T-helper 1 cell treated with Interleukin-12 subunit alpha and Interleukin-12 subunit beta and Interleukin-4 antibody, amounts not matched to agents 30 ng/mL and 1 ng/mL, for 36 hours (primary cell): ENCODE results near the gene BEST1. TPM values are rescaled to one million over a fixed set of nuclear protein-coding genes. Genes with fewer than 3 reads are reported as not detected.

ENCODE experiments used
- intact Hi-C: fragments of 100-400 bp; cut with micrococcal nuclease; formaldehyde crosslinking; loops from one replicate; pipeline ENCODE4 v1.15.1; 2024
- total RNA-seq: library from RNA; stranded (reverse); gene quantifications from 2 replicates; pipeline ENCODE4 v1.2.3, GENCODE V29; 2022

Gene BEST1
- total RNA-seq = 0.44 TPM in 1 of 2 replicates, not detected in the other

- intact Hi-C loops = no loop called here
These were observed at the start of gene BEST1 for GRCh38 chr11:61950035-61950547. Gene BEST1, plus strand, starts transcription at chr11:61950351. Its CDS starts 1,456 bp downstream, at chr11:61951807.

- intact Hi-C loops = no loop called here
These were observed 48.8 kb upstream of the BEST1 start for GRCh38 chr11:61901397-61901796.

DNA sequence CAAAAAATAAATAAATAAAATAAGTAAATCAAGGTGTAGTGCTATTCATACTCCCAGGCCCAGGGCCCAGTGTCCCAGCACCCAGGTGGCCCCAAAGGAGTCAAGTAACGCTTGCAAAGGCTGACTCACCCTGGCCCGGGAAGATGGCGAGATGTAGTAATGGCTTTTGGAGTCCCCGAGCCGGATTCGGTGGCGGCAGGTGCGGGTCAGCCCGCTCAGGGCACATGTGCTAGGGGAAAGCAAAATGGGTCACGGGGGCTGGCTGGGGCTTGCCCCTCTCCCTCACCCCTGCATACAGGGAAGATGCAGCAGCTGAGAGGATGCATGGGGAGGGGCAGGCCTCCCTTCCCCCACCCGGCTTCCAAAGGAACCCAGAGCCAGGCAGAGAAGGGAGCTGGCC lies 47.8 kb upstream of the BEST1 start:
- intact Hi-C loops = no loop called here

GRCh38 chr11:61903845-61904244 lies 46.3 kb upstream of the BEST1 start:
- intact Hi-C loops = no loop called here

- intact Hi-C loops = no loop called here
These were observed 45.6 kb upstream of the BEST1 start for GRCh38 chr11:61904539-61905048.

GRCh38 chr11:61905067-61905696 lies 45.0 kb upstream of the BEST1 start:
- intact Hi-C loops = no loop called here

GRCh38 chr11:61905801-61906521 lies 44.2 kb upstream of the BEST1 start:
- intact Hi-C loops = no loop called here

GRCh38 chr11:61906522-61906909 lies 43.6 kb upstream of the BEST1 start:
- intact Hi-C loops = no loop called here

GRCh38 chr11:61907282-61907681 lies 42.9 kb upstream of the BEST1 start:
- intact Hi-C loops = no loop called here

DNA sequence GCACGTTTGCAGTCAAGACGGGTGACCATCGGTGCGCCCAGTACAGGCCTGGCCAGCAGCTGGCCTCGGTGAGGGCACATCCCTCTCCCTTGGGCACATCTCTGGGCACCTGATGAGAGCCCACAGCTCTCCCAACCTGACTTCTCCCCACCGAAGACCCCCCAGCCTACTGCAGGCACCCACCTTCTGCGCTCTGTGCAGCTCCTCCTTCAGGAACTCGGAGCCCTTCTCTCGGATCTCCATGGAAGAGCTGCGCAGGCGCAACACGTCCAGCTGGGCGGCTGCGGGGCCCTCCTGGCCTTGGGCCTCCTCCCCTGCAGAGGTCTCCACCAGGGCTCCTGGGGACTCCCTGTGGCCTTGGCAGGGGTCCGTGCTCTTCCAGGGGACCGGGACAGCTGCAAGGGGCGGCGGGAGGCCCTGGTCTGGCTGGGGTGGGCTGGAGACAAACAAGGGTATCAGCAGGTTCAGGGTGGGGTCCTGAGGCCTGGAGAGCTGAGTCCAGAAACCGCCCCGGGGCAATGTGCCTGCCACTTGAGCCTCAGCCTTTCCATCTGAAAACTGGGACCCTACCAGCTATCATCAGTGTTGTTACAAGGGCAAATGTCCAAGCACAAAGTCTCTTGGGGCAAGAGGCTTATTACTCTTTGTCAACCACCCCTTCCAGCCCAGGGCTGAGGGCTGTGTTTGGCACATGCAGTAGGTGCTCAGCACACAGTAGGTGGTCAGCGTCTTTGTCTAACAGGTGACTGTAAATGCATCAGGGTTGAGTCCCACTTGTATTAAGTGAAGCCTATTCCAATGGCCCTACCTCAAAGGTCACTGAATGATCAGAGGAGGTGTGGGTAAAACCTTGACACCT lies 42.1 kb upstream of the BEST1 start:
- intact Hi-C loops = no loop called here

- intact Hi-C loops = no loop called here
These were observed 41.3 kb upstream of the BEST1 start for GRCh38 chr11:61908730-61909316.

DNA sequence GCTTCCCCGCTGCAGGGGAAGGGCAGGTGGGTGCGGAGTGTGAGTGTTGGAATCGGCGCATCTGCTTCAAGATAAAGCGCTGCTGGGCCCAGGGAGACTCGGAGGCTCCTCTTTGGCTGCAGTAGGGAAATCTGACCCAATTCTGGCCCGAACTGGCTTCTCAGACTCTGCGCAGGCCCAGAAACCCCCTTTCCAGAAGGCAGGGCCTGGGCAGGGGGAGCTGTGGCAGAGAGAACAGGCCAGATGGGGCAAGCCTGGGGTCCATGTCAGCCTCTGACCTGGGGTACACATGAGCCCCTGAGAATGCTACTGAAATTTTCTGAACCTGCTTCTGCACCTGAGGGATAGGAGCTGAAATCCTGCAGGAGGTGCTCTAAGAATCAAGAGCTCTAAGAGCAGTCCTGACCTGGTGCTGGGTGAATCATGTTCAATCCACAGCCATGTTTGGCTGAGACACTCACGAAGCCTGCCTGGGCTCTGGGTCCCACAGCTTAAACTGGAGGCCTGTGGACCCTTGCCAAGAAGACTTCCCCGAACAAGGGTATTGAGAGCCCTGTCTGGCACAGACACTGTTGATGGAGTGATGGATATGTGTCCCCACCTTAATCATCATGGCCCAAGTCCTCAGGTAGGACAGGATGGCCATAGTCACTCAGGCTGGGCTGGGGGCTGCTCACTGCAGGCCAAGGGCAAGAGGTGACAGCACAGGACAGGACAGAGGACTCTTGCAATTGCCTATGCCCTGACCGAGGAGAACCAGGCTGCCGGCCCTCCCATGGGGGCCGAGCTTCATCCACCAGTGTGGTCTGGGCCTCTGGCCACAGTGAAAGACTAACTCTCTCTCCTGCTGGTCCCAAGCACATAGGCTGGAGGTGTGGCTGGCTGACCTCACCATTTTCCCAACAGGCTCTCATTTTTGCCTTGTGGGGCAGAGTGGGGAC lies 39.7 kb upstream of the BEST1 start:
- intact Hi-C loops = no loop called here

DNA sequence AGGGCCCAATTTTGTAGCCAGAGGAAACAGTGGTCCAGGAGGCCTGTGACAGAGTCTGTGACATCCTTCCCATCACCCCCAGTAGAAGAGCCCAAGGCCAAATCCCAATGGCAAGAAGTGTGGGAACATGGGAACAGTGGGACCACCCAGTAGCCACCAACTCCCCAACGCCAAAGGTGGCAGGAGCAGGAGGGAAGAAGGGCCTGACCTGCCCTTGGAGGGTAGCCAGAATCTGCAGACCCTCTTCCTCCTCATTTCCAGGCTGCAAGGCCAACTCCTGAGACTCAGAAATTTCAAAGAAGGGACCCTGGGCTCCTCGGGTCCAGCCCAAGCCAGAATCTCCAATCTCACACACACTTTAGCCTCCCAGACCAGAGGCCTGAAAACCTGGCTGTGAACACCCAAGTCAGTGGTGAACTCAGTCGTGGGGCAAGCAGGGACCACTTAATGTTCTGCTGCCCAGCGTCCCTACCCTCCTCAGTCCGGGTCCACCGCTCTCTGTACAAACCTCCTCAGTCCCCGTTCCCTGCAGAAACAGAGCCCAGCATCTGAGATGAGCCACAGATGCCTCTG lies 38.9 kb upstream of the BEST1 start:
- intact Hi-C loops = no loop called here

DNA sequence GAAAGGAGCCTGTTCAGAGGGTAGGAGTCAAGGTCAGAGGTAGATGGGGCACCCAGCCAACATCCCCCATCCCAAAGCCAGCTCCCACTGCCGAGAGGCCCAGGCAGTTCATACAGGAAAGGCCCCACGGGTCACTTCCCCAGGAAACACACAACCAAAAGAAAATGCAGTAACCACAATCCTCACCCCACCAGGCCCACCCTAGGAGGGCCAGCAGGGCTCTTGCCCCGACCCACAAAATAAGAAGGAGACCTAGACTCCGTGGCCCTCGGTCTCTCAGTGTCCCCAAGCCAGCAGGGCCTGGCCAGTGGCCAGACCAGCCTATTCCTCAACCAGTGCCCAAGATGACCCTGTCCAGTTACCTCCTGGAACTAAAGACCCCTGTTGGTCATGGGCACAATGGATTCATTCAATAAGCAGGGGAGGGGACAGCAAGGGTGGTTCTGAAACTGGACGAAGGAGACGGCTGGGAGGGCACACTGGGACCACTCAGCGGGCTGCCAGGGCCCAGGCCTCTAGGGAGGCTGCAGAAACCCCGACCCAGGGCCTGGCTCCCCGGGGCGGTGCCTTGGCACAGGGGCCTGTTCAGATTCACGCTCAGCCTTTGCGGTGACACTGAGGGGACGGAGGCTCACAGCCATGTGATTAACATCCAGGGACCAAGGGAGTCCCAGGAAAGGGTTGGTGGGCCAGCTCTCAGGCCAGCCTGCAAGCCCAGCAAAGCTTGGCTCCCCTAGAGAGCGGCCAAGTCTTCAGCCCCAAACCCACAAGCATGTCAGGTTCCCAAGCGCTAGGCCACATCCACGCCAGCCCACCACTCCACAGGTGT lies 38.2 kb upstream of the BEST1 start:
- intact Hi-C loops = no loop called here

- intact Hi-C loops = no loop called here
These were observed 37.6 kb upstream of the BEST1 start for GRCh38 chr11:61912530-61912898.

- intact Hi-C loops = no loop called here
These were observed 37.0 kb upstream of the BEST1 start for GRCh38 chr11:61912991-61913698.

DNA sequence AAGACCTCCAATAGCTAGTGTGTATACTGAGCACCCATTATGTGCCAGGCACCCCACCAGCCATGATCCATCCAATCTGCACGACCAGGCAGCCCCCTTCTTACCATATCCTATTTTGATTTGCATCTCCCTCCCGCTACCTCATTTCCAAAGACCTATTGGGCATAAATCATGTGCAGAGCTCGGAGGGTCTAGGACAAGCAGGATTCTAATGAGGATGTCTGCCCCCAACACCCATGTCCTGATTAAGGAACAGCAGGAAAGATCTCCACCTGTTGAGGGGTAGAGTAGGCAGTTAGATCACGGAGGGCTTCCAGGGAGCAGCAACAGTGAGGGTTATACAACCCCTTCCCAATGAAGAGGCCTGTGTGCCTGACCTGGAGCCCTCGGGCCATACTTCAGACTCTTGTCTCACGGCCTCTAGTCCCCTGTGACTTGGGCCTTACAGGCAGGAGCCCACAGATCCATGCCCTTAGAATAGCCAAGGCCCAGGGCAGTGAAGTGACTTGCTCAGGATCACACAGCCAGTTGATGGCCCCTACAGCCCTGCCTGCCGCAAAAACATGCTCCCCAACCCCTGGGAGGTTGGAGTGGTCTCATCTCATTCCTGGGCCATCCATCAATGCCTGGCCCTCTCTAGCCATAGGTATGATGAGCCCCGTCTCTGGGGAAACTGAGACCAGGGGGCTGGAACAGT lies 36.3 kb upstream of the BEST1 start:
- intact Hi-C loops = no loop called here
